OCI-LY1 (cell line): ENCODE measurements around the gene RSPH1.

ENCODE experiments used
- H2AFZ ChIP-seq: fragments of 200-600 bp; sonication (generic), shearing (Covaris generic); 2 replicates; pipeline ENCODE4 v1.6.0; 2014; ENCODE audit warnings: antibody characterized with exemption, mild to moderate bottlenecking, low read length
- H3F3A ChIP-seq: fragments of 200-600 bp; sonication (generic), shearing (Covaris generic); 2 replicates; pipeline ENCODE4 v1.6.0; 2014; ENCODE audit warnings: mild to moderate bottlenecking, antibody characterized with exemption, low read length, moderate library complexity; ENCODE audit not compliant: insufficient read depth
- H3K27ac ChIP-seq: fragments of 200-600 bp; sonication (generic); 2 replicates; pipeline ENCODE4 v1.5.1; 2014; ENCODE audit warnings: low read length, mixed run types, mild to moderate bottlenecking, low read depth; ENCODE audit not compliant: poor library complexity, severe bottlenecking
- H3K27me3 ChIP-seq: fragments of 200-600 bp; sonication (generic); 2 replicates; pipeline ENCODE4 v1.6.0; 2014; ENCODE audit warnings: antibody characterized with exemption, mild to moderate bottlenecking, low read length, moderate library complexity; ENCODE audit not compliant: insufficient read depth
- H3K36me3 ChIP-seq: fragments of 200-600 bp; sonication (generic); 2 replicates; pipeline ENCODE4 v1.6.1; 2014; ENCODE audit warnings: mild to moderate bottlenecking, antibody characterized with exemption, low read length, moderate library complexity, mixed read lengths; ENCODE audit not compliant: insufficient read depth
- H3K4me1 ChIP-seq: fragments of 200-600 bp; sonication (generic); 2 replicates; pipeline ENCODE4 v1.5.1; 2014; ENCODE audit warnings: mild to moderate bottlenecking, low read length, moderate library complexity; ENCODE audit not compliant: insufficient read depth, severe bottlenecking
- H3K4me2 ChIP-seq: fragments of 200-600 bp; sonication (generic), shearing (Covaris generic); 2 replicates; pipeline ENCODE4 v1.6.1; 2014; ENCODE audit warnings: low read length
- H3K4me3 ChIP-seq: fragments of 200-600 bp; sonication (generic); 2 replicates; pipeline ENCODE4 v1.5.1; 2014; ENCODE audit warnings: low read length, low read depth, mild to moderate bottlenecking, mixed read lengths; ENCODE audit not compliant: poor library complexity, severe bottlenecking
- H3K79me2 ChIP-seq: fragments of 200-600 bp; shearing (Covaris generic); 2 replicates; pipeline ENCODE4 v1.6.1; 2016; ENCODE audit warnings: mixed run types, low read length, mixed read lengths; ENCODE audit not compliant: insufficient read depth
- H3K9ac ChIP-seq: fragments of 200-600 bp; sonication (generic), shearing (Covaris generic); 2 replicates; pipeline ENCODE4 v1.6.1; 2014; ENCODE audit warnings: mild to moderate bottlenecking, low read length, mixed read lengths
- H3K9me2 ChIP-seq: fragments of 200-600 bp; sonication (generic), shearing (Covaris generic); 2 replicates; pipeline ENCODE4 v1.6.1; 2014; ENCODE audit warnings: low read depth, mild to moderate bottlenecking, low read length, mixed read lengths
- H3K9me3 ChIP-seq: fragments of 200-600 bp; shearing (Covaris generic); 2 replicates; pipeline ENCODE4 v1.6.1; 2014; ENCODE audit warnings: low read length, mixed read lengths
- H4K20me1 ChIP-seq: fragments of 200-600 bp; sonication (generic), shearing (Covaris generic); 2 replicates; pipeline ENCODE4 v1.6.0; 2016; ENCODE audit warnings: mild to moderate bottlenecking, low read length; ENCODE audit not compliant: insufficient read depth
- EZH2 ChIP-seq: fragments of 200-600 bp; sonication (generic), shearing (Covaris generic); IDR thresholded peaks from 2 replicates; pipeline ENCODE4 v1.8.0; 2017; ENCODE audit warnings: borderline replicate concordance, mixed run types, mild to moderate bottlenecking, antibody characterized with exemption, low read length, moderate library complexity, mixed read lengths
- TF ChIP-seq, protein P1 (sequence below): fragments of 200-600 bp; sonication (generic), shearing (Covaris generic); IDR thresholded peaks from 2 replicates; pipeline ENCODE4 v1.5.1; 2017; ENCODE audit warnings: mild to moderate bottlenecking, antibody characterized with exemption, low read length, moderate library complexity, mixed read lengths

RSPH1 gene

DNA sequence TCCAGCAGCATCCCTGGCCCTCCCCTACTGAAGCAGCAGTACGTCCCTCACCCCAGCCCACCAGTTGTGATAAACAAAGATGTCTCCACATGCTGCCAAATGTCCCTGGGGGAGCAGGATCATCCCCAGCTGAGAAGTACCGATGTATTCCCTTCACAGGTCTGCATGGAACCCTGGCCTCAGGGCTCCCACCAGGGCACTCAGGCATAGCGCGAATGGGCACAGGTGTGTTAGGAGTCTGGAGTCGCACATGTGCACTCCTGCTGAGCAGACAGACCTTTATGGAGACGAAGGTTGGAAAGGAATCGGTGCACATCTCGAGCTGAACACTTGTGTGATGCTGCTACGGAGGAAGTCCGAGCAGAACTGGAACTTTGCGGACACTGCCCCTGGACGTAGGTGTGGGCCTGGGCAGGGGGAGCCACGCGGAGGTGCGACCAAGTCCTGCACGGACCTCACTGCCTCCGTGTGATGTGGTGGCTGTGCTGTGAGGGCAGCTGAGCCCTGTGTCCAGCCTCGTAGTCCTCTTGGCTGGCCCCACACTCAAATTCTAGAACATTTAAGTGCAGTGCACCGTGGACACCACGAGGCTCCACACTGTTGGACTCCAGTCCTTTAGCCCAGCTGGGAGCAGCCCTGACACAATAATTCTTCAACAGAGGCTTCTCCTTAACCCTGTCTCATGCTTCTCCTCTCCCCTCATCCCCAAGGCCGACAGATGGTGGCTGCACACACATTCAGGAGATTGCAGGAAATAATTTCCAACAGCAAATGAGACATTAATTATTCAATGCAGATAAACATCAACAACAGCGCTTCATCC, 43.4 kb downstream of the RSPH1 start:
- no peak overlapping the region for H3K4me3 ChIP-seq
- no peak overlapping the region for H3K27ac ChIP-seq
- H4K20me1 ChIP-seq = no peaks in the 10 kb centered on the region
- no peaks in the 10 kb centered on the region; the same call in 1 of the 2 replicates for H3K9me3 ChIP-seq
- no peaks in the 10 kb centered on the region for H3K9me2 ChIP-seq
- H3K9ac ChIP-seq = no peak overlapping the region
- peaks cover 10% of the 10 kb centered on the region for H3K4me1 ChIP-seq
- no peaks in the 10 kb centered on the region for H3F3A ChIP-seq
- no peak overlapping the region for H3K4me2 ChIP-seq
- no peaks in the 10 kb centered on the region for H3K36me3 ChIP-seq
- TF ChIP-seq, protein P1, sequence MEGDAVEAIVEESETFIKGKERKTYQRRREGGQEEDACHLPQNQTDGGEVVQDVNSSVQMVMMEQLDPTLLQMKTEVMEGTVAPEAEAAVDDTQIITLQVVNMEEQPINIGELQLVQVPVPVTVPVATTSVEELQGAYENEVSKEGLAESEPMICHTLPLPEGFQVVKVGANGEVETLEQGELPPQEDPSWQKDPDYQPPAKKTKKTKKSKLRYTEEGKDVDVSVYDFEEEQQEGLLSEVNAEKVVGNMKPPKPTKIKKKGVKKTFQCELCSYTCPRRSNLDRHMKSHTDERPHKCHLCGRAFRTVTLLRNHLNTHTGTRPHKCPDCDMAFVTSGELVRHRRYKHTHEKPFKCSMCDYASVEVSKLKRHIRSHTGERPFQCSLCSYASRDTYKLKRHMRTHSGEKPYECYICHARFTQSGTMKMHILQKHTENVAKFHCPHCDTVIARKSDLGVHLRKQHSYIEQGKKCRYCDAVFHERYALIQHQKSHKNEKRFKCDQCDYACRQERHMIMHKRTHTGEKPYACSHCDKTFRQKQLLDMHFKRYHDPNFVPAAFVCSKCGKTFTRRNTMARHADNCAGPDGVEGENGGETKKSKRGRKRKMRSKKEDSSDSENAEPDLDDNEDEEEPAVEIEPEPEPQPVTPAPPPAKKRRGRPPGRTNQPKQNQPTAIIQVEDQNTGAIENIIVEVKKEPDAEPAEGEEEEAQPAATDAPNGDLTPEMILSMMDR = no peak
- no peak for TF ChIP-seq EZH2
- H3K79me2 ChIP-seq = no peaks in the 10 kb centered on the region
- H3K27me3 ChIP-seq = no peaks in the 10 kb centered on the region
- H2AFZ ChIP-seq = no peak overlapping the region

DNA sequence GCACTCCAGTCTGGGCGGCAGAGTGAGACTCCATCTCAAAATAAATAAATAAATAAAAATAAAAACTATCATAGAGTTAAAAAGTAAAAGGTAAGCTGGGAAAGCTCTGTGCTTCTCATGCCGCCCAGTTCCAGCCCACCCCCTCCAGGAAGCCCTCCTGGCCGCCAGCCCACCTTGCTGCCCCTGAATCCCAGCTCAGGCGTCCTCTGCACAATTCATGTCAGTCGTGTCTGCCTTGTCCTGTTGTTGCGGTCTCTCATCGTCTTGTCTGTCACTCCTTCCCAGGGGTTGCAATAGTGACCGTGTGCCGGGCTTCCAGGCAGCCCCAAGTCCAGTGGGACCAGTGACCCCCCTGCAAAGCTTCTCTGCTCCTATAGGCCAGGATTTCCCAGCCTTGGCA, 44.1 kb downstream of the RSPH1 start:
- Histone ChIP-seq H3K4me2 (no peak overlapping the region), H3K36me3 (no peaks in the 10 kb centered on the region), H3K4me1 (peaks cover 10% of the 10 kb centered on the region), H3K9me3 (no peaks in the 10 kb centered on the region), H3K9me2 (no peaks in the 10 kb centered on the region), H2AFZ (no peak overlapping the region), H3K4me3 (no peak overlapping the region), H3K9ac (no peak overlapping the region), H3K79me2 (no peaks in the 10 kb centered on the region), H3K27me3 (no peaks in the 10 kb centered on the region), H3K27ac (no peak overlapping the region), H4K20me1 (no peaks in the 10 kb centered on the region), H3F3A (no peaks in the 10 kb centered on the region)
- TF ChIP-seq EZH2 = no peak
- TF ChIP-seq, protein P1 = no peak

DNA sequence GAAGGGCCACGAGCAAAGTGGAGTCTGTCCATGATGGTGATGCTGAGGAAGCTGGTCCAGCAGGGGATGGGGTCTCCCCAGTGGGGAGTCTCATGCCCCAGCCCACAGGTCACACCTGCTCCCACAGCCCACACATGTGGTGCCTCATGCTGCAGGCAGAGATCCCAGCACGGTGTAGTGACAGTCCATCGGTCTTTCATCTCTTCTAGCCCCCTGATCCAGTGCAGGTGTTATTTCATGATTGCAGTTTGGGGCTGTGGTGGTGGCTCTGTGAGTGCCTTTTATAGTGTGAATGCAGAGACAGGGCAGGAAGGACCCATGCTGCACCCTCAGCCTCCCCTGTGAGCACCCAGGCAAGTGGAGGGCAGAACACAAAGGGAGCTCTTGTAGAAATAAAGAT, 47.3 kb downstream of the RSPH1 start:
- Histone ChIP-seq H3K4me2 (no peak overlapping the region), H2AFZ (no peak overlapping the region), H3K4me3 (no peak overlapping the region), H3K9me3 (no peaks in the 10 kb centered on the region), H3K9ac (no peak overlapping the region), H3K27me3 (no peaks in the 10 kb centered on the region; the same call in 1 of the 2 replicates), H3K36me3 (no peaks in the 10 kb centered on the region), H3K79me2 (no peaks in the 10 kb centered on the region), H3F3A (no peaks in the 10 kb centered on the region), H3K27ac (no peak overlapping the region), H3K9me2 (no peaks in the 10 kb centered on the region), H4K20me1 (no peaks in the 10 kb centered on the region), H3K4me1 (peaks cover 6% of the 10 kb centered on the region)
- TF ChIP-seq, protein P1 = no peak
- no peak for TF ChIP-seq EZH2
